Dermis blood vessel endothelial cell (primary cell): ENCODE data around the gene MYL4. TPM values are rescaled to one million over a fixed set of nuclear protein-coding genes. Genes with fewer than 3 reads are reported as not detected.

Source experiments
- total RNA-seq: library from RNA; depleted of rRNA; stranded (reverse); fragments of >200 nt; gene quantifications from 2 replicates; pipeline ENCODE4 v1.2.3, GENCODE V29; 2014

The MYL4 gene
- total RNA-seq, 1 donor from 2014 or later: 1.5 TPM

Other genes starting within 250 kb of the MYL4 start
- 0.09 TPM in 1 of 2 replicates, not detected in the other for gene RPRML, start 230.1 kb upstream of the MYL4 start, total RNA-seq
- 97.3 and 201 TPM in 2 replicates for gene CDC27, start 20.1 kb upstream of the MYL4 start, total RNA-seq
- 116 and 150 TPM in 2 replicates for gene ITGB3, start 44.5 kb downstream of the MYL4 start, total RNA-seq
- gene EFCAB13, start 114.6 kb downstream of the MYL4 start, total RNA-seq: 6.6 and 17.2 TPM in 2 replicates